ENCODE data around the gene IHH. TPM values are rescaled to one million over a fixed set of nuclear protein-coding genes. Genes with fewer than 3 reads are reported as not detected.

The IHH gene
- total RNA-seq, 1 experiment from 2014 or later: 0.17 TPM

DNA sequence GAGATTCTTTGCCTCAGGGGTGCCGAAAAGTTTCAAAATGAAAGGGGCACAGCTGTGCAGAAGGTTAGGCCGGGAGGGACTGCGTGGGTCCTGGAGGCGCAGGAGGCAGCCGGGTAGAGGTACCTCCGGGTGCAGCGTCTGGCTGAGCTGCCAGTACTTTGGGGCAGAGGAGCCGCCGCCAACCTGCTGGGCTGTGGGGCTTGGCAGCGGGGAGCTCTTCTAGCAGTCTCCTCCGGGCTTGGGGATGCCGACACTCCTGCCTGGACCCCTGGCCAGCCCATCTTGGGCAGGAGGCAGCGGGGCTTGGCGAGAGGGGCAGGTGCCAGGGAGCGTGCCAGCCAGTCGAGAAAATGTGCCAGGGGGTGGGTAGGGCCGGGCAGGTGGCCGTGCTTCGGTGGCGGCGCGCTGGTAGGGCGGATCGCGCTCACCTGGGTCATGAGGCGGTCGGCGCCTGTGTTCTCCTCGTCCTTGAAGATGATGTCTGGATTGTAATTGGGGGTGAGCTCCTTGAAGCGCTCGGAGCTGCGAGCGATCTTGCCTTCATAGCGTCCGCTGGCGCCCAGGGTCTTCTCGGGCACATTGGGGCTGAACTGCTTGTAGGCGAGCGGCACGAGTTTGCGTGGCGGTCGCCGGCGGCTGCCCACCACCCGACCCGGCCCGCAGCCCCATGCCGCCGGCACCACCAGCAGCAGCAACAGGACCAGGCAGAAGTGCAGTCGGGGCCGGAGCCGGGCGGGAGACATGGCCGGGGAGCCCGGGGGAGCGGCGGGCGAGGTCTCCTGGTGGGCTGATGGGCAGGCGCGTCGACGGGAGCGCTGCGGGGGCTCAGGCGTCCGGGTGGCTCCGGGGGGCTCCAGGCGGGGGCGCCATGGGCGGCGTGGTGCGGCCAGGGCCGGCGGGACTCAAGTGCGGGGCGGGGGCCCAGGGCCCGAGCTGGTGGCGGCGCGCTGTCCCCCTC lies 717 bp downstream of the IHH start:
- Histone ChIP-seq H3K9me2 (ENCODE audit: insufficient read depth) (no peaks in the 10 kb centered on the region), H3K27ac (ENCODE audit: low read depth, low read length) (no peak overlapping the region), H4K20me1 (ENCODE audit: insufficient read depth) (no peaks in the 10 kb centered on the region), H3K4me3 (replicated peaks in 1 of 2; ENCODE audit: low read depth in 1 of 2, low read length in 2 of 2) (no peak overlapping the region), H3K9ac (ENCODE audit: low read length) (no peak overlapping the region), H3K79me2 (ENCODE audit: insufficient read depth, low read length) (no peaks in the 10 kb centered on the region), H3K9me3 (ENCODE audit: control insufficient read depth in 1 of 2, insufficient read depth in 1 of 2, low read depth in 1 of 2, low read length in 2 of 2) (no peaks in the 10 kb centered on the region), H3K4me2 (ENCODE audit: low read length) (no peak overlapping the region), H2AFZ (ENCODE audit: low read depth, low read length, poor library complexity, severe bottlenecking) (no peak overlapping the region), H3K27me3 (ENCODE audit: insufficient read depth, low read length) (peaks cover 16% of the 10 kb centered on the region; the same call in 1 of the 2 replicates), H3K36me3 (ENCODE audit: control insufficient read depth in 1 of 2, insufficient read depth in 2 of 2, low read length in 2 of 2) (no peaks in the 10 kb centered on the region), H3K4me1 (ENCODE audit: control insufficient read depth in 1 of 2, insufficient read depth in 2 of 2, low read length in 2 of 2) (no peaks in the 10 kb centered on the region)
- no peak for ATAC-seq
- no peak for DNase-seq (ENCODE audit: low read depth, low spot score)
- CTCF ChIA-PET: interaction anchor here (1.1 to 2.8 kb wide), 4 partner anchors 13 to 96 kb away, joined by 3 to 45 read pairs (median 12); no protein-coding TSS in a partner anchor
- intact Hi-C loops (cut with micrococcal nuclease): loop anchor here (5.0 kb wide), 2 partner anchors 237 to 482 kb away; partner anchors contain the start of genes CHPF and TMEM198
- BruUV-seq (replicated peaks): no TSS peak
- RAD21 ChIA-PET (ENCODE audit: low non-redundant PET in 1 of 2, low total read pairs in 2 of 2, uncharacterized antibody in 2 of 2, unreplicated experiment in 2 of 2): interaction anchor here (1.2 to 2.3 kb wide), 2 partner anchors 95 kb away, joined by 3 to 12 read pairs; no protein-coding TSS in a partner anchor
- POLR2A ChIA-PET: no interaction called here
- TF ChIP-seq SRF (IDR thresholded peaks at IDR 0.05; ENCODE audit: low read depth) (no peak), FOSL1 (IDR thresholded peaks at IDR 0.05; ENCODE audit: low read depth) (no peak), YY1 (IDR thresholded peaks at IDR 0.05; ENCODE audit: extremely low read depth, insufficient replicate concordance, low read depth, low read length) (no peak), ZNF274 (IDR thresholded peaks at IDR 0.05; ENCODE audit: low read depth, low read length) (no peak), EGR1 (IDR thresholded peaks at IDR 0.05; ENCODE audit: low read depth) (no peak), SP1 (IDR thresholded peaks at IDR 0.05; ENCODE audit: low read depth) (no peak), EZH2 (IDR thresholded peaks at IDR 0.05) (no peak)
- TF ChIP-seq, protein P1, sequence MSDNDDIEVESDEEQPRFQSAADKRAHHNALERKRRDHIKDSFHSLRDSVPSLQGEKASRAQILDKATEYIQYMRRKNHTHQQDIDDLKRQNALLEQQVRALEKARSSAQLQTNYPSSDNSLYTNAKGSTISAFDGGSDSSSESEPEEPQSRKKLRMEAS (IDR thresholded peaks at IDR 0.05): no peak
- TF ChIP-seq, protein P2, sequence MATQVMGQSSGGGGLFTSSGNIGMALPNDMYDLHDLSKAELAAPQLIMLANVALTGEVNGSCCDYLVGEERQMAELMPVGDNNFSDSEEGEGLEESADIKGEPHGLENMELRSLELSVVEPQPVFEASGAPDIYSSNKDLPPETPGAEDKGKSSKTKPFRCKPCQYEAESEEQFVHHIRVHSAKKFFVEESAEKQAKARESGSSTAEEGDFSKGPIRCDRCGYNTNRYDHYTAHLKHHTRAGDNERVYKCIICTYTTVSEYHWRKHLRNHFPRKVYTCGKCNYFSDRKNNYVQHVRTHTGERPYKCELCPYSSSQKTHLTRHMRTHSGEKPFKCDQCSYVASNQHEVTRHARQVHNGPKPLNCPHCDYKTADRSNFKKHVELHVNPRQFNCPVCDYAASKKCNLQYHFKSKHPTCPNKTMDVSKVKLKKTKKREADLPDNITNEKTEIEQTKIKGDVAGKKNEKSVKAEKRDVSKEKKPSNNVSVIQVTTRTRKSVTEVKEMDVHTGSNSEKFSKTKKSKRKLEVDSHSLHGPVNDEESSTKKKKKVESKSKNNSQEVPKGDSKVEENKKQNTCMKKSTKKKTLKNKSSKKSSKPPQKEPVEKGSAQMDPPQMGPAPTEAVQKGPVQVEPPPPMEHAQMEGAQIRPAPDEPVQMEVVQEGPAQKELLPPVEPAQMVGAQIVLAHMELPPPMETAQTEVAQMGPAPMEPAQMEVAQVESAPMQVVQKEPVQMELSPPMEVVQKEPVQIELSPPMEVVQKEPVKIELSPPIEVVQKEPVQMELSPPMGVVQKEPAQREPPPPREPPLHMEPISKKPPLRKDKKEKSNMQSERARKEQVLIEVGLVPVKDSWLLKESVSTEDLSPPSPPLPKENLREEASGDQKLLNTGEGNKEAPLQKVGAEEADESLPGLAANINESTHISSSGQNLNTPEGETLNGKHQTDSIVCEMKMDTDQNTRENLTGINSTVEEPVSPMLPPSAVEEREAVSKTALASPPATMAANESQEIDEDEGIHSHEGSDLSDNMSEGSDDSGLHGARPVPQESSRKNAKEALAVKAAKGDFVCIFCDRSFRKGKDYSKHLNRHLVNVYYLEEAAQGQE (IDR thresholded peaks at IDR 0.05; ENCODE audit: low read depth): no peak
